ENCODE results near the gene FOXO1. TPM values are rescaled to one million over a fixed set of nuclear protein-coding genes. Genes with fewer than 3 reads are reported as not detected.

FOXO1 gene
- total RNA-seq, 2 donors from 2014 or later = 15.7 to 26.4 TPM

GRCh38 chr13:40579535-40579934 lies 86.9 kb downstream of the FOXO1 start:
- no peak for DNase-seq
- H3K36me3 ChIP-seq = no peaks in the 10 kb centered on the region

GRCh38 chr13:40578055-40578454 lies 88.4 kb downstream of the FOXO1 start:
- Histone ChIP-seq H3K4me1 (no peaks in the 10 kb centered on the region), H3K9me3 (no peaks in the 10 kb centered on the region), H3K27ac (no peak overlapping the region), H3K9ac (ENCODE audit: low read depth in 2 of 2, low read length in 2 of 2) (no peak overlapping the region), H3K4me3 (no peak overlapping the region), H3K36me3 (no peaks in the 10 kb centered on the region), H3K27me3 (no peaks in the 10 kb centered on the region)
- DNase-seq = no peak
- intact Hi-C loops (cut with DNase I) = no loop called here
- TF ChIP-seq CTCF (IDR thresholded peaks at IDR 0.05) = no peak

More at GRCh38 chr13:40579535-40579934, 86.9 kb downstream of the FOXO1 start:
- no peak overlapping the region for H3K4me3 ChIP-seq
- H3K9me3 ChIP-seq = no peaks in the 10 kb centered on the region
- no peak for TF ChIP-seq CTCF (IDR thresholded peaks at IDR 0.05)
- no peaks in the 10 kb centered on the region for H3K4me1 ChIP-seq
- no peak overlapping the region for H3K27ac ChIP-seq
- no peaks in the 10 kb centered on the region for H3K27me3 ChIP-seq
- H3K9ac ChIP-seq (ENCODE audit: low read depth in 2 of 2, low read length in 2 of 2) = no peak overlapping the region
- intact Hi-C loops (cut with DNase I) = no loop called here

- DNase-seq = no peak
- intact Hi-C loops (cut with DNase I) = no loop called here
- no peak overlapping the region for H3K4me3 ChIP-seq
- TF ChIP-seq CTCF (IDR thresholded peaks at IDR 0.05) = no peak
- H3K27me3 ChIP-seq = no peaks in the 10 kb centered on the region
- H3K36me3 ChIP-seq = no peaks in the 10 kb centered on the region
- H3K27ac ChIP-seq = no peak overlapping the region
- no peak overlapping the region for H3K9ac ChIP-seq (ENCODE audit: low read depth in 2 of 2, low read length in 2 of 2)
- H3K9me3 ChIP-seq = no peaks in the 10 kb centered on the region
- no peaks in the 10 kb centered on the region for H3K4me1 ChIP-seq
Observed at GRCh38 chr13:40576369-40576768, 90.1 kb downstream of the FOXO1 start.

- Histone ChIP-seq H3K27me3 (no peaks in the 10 kb centered on the region), H3K4me3 (no peak overlapping the region), H3K27ac (no peak overlapping the region), H3K36me3 (no peaks in the 10 kb centered on the region), H3K4me1 (no peaks in the 10 kb centered on the region), H3K9me3 (no peaks in the 10 kb centered on the region), H3K9ac (ENCODE audit: low read depth in 2 of 2, low read length in 2 of 2) (no peak overlapping the region)
- intact Hi-C loops (cut with DNase I) = no loop called here
- DNase-seq = no peak
- TF ChIP-seq CTCF (IDR thresholded peaks at IDR 0.05) = no peak
Observed at GRCh38 chr13:40572961-40573360, 93.5 kb downstream of the FOXO1 start.

GRCh38 chr13:40571338-40571963 lies 95.0 kb downstream of the FOXO1 start:
- no peaks in the 10 kb centered on the region for H3K27me3 ChIP-seq
- H3K4me1 ChIP-seq = no peaks in the 10 kb centered on the region
- H3K9ac ChIP-seq (ENCODE audit: low read depth in 2 of 2, low read length in 2 of 2) = no peak overlapping the region
- H3K27ac ChIP-seq = no peak overlapping the region
- intact Hi-C loops (cut with DNase I) = no loop called here
- no peak for TF ChIP-seq CTCF (IDR thresholded peaks at IDR 0.05)
- no peak overlapping the region for H3K4me3 ChIP-seq
- no peaks in the 10 kb centered on the region for H3K36me3 ChIP-seq
- DNase-seq = no peak
- H3K9me3 ChIP-seq = no peaks in the 10 kb centered on the region
